MV-4-11 (cell line): ENCODE measurements around the gene SPAG17.
A peak's percentile ranks its signal among the peaks of the same experiment; 100 is the strongest.

Experiments
- DNase-seq: peaks from one replicate; lab custom pipeline; 2025; lab: John Stamatoyannopoulos, UW

The SPAG17 gene

DNA sequence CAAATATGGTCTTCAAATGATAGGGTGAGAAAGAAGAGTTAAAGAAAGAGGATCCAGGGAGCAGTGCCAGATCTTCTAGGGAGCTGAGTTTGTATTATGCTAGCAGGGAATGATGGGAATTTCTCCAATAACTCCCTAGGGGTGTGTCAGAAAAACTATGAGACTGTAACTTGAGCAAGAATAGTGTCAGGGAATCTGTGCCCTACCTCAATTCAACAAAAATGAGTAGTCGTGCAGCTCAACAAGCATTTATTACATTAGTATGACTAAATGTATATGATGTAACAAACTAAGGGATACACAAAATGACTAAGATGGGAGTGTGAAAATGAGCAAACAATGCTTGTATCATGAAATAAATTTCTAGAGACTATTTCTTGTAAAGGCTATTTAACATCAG, 24.2 kb downstream of the SPAG17 start:
- no peak for DNase-seq

GRCh38 chr1:118159569-118159968, 25.5 kb downstream of the SPAG17 start:
- no peak for DNase-seq

- DNase-seq = no peak
These were observed 26.1 kb downstream of the SPAG17 start for GRCh38 chr1:118158924-118159323.

- no peak for DNase-seq
These were observed 27.5 kb downstream of the SPAG17 start for GRCh38 chr1:118157506-118157905.

DNA sequence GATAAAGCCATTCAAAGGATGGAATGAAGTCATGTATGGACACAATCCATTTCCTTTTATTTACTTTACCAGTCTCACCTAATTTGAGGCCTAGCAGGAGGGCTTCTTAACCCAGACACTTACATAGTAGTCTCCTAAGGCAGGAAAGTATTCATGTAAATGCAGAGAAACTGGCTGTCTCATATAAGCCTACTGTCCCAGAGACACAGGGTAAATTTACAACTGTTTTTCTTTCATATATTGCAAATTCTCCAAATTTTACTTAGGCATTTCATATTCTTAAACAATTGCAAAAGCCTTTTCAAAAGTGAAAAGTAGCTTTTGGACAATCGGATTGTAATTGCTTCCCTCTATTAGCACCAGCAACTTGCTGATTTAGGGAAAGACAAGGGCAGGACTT, 29.9 kb downstream of the SPAG17 start:
- no peak for DNase-seq

GRCh38 chr1:118154220-118154619, 30.8 kb downstream of the SPAG17 start:
- peak; percentile 12 for DNase-seq

DNA sequence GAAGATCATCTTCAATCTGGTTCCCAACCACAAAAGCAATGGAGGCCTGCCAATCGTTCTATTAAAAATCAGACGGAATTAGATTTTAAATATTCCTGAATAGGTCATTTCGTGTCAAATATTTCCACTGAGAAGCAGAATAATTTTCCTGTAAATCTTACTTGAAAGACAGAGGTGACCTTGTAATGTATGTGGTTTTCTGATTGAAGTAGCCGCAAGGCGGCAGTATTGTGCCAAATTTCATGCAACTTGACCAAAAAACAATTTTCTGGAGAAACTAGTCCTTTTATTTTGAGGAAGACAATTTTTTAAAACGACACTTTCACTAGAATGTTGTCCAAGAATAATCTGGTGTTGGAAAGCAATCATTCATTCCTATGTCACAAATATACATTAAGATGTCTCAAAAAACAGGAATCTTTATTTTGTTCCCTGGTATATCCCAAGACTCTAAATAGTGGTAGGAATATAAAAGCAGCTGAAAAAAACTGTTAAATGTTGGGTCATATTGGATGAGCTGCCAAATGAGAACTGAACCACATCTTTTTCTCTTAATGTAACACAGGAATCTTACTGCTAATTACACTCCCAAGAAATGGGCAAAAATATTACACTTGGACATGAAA, 33.6 kb downstream of the SPAG17 start:
- peak; percentile 48 for DNase-seq

- no peak for DNase-seq
These were observed 35.2 kb downstream of the SPAG17 start for GRCh38 chr1:118149799-118150198.

- DNase-seq = no peak
These were observed 37.0 kb downstream of the SPAG17 start for GRCh38 chr1:118148034-118148433.

GRCh38 chr1:118147522-118147921, 37.5 kb downstream of the SPAG17 start:
- no peak for DNase-seq

GRCh38 chr1:118145721-118146120, 39.3 kb downstream of the SPAG17 start:
- no peak for DNase-seq

- no peak for DNase-seq
These were observed 40.3 kb downstream of the SPAG17 start for GRCh38 chr1:118144684-118145083.

- no peak for DNase-seq
These were observed 41.2 kb downstream of the SPAG17 start for GRCh38 chr1:118143831-118144230.

DNA sequence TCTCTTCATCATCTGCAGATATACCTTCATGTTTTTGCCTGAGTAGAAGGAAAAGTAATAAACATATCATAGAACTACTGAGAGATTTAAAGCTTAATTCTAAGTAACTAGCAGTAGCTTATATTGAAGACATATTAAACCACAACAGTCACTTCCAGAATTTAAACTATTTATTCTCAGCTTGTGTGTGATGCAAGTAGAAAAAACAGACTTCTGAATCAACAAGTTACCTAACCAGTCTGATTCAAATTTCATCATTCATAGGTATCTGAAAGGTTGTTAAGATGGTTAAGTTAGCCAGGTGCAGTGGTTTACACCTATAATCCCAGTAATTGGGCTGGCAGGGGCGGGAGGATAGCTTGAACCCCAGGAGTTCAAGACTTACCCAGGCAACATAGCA, 41.9 kb downstream of the SPAG17 start:
- DNase-seq = no peak

GRCh38 chr1:118142546-118142945, 42.5 kb downstream of the SPAG17 start:
- DNase-seq = no peak

DNA sequence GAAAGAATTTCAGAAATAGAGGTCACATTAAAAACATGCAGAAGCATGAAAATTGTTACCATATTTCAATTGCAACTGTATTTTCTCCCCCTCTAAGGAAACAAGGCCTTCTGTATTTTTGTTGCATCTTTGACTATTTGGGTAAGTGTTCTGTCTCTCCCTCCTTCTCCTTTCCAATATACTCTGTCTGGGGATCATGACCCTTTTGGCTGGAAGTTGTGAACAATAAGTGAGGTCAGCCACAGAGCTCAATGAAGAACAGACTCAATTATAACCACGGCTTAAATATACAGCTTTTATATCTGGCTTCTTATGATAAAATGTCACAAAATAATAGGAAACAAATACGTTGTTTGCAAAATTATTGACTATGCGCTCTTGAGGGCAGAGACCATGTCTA, 47.1 kb downstream of the SPAG17 start:
- DNase-seq = no peak

GRCh38 chr1:118136187-118136941, 48.7 kb downstream of the SPAG17 start:
- DNase-seq = no peak

DNA sequence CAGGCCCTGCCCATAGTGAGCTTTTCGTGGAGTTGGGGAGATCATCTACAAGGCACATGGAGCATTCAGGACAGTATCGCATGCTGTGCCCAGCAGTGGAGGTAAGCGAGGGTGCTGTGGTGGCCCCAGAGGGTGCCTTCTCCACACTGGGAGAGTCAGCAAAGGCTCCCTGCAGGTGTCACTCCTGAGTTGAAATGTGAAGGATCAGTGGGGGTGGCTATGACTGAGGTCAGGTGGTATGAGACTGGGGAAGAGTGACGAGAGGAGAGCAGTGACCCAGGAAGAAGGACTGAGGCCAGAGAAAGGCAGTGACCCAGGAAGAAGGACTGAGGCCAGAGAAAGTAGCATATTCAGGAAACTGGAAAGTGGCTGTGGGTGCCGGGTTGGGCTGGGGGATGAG, 53.0 kb downstream of the SPAG17 start:
- no peak for DNase-seq

DNA sequence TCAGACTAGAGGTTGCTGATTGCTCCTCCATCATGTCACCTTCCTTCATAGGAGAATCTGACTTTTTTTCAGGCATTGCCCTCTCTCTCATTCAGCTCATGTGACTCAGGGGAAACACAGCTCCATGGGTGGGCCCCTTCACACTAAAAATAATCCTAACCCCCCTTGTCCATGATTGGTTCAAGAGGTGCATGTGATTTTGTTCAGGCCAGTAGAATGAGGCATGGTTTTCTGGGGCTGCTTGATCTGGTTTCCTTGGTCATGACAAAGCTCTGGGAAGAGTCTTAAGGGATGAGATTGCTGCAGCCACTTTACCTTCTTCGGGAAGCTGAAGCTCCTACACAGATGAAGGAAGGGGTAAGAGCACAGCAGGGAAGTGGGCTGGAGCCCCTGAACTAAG, 56.3 kb downstream of the SPAG17 start:
- no peak for DNase-seq

- DNase-seq = no peak
These were observed 61.0 kb downstream of the SPAG17 start for GRCh38 chr1:118124064-118124463.

GRCh38 chr1:118123116-118123839, 61.8 kb downstream of the SPAG17 start:
- DNase-seq = no peak

- no peak for DNase-seq
These were observed 62.6 kb downstream of the SPAG17 start for GRCh38 chr1:118122234-118123004.
